Measurements from ENCODE around the gene ACSL4.

GRCh38 chrX:109684136-109684535 lies 48.9 kb downstream of the ACSL4 start:
- TF ChIP-seq CTCF (IDR thresholded peaks at IDR 0.05) (no peak), POLR2A (IDR thresholded peaks at IDR 0.05) (no peak), POLR2AphosphoS5 (IDR thresholded peaks at IDR 0.05; ENCODE audit: insufficient read depth in 1 of 2, low read depth in 1 of 2) (no peak)

All from vagina (tissue), 2 donors.